HepG2 (cell line): ENCODE measurements around the gene HCK. TPM values are rescaled to one million over a fixed set of nuclear protein-coding genes. Genes with fewer than 3 reads are reported as not detected.

Experiments
- AKAP8 ChIP-seq: sonication (generic); formaldehyde crosslinking; IDR thresholded peaks from 2 replicates; pipeline ENCODE4 v1.5.1; 2020; ENCODE audit warnings: mild to moderate bottlenecking, missing genetic modification reagents
- ATF7 ChIP-seq, 2 experiments: fragments of 450-650 bp in 1 of 2; sonication (generic) in 1 of 2; formaldehyde crosslinking in 1 of 2; IDR thresholded peaks; 2 replicates each; pipeline versions ENCODE4 v1.4.0 to v1.6.1; 2016 to 2020; ENCODE audit warnings: antibody characterized with exemption in 1 of 2, mild to moderate bottlenecking in 1 of 2, missing genetic modification reagents in 1 of 2
- CEBPG ChIP-seq: IDR thresholded peaks from 2 replicates; pipeline ENCODE4 v1.6.1; 2016
- FIP1L1 ChIP-seq: fragments of 200-400 bp; formaldehyde crosslinking; IDR thresholded peaks from 2 replicates; pipeline ENCODE4 v1.6.1; 2018; ENCODE audit warnings: low read depth, mild to moderate bottlenecking, low read length, moderate library complexity, borderline replicate concordance; ENCODE audit not compliant: insufficient read depth
- FOXA3 ChIP-seq: IDR thresholded peaks from 2 replicates; pipeline ENCODE4 v1.6.1; 2016; ENCODE audit warnings: missing genetic modification reagents, missing compliant biosample characterization
- GPN1 ChIP-seq: sonication (generic); formaldehyde crosslinking; IDR thresholded peaks from 2 replicates; pipeline ENCODE4 v1.5.1; 2020; ENCODE audit warnings: missing genetic modification reagents, borderline replicate concordance
- KDM2A ChIP-seq: sonication (generic); formaldehyde crosslinking; IDR thresholded peaks from 2 replicates; pipeline ENCODE4 v1.4.0; 2020; ENCODE audit warnings: low read depth, missing genetic modification reagents, borderline replicate concordance
- NCOA5 ChIP-seq: sonication (generic); formaldehyde crosslinking; IDR thresholded peaks from 2 replicates; pipeline ENCODE4 v1.4.0; 2020; ENCODE audit warnings: missing genetic modification reagents
- NFE2 ChIP-seq: sonication (generic); formaldehyde crosslinking; IDR thresholded peaks from 2 replicates; pipeline ENCODE4 v1.4.0; 2020; ENCODE audit warnings: missing genetic modification reagents
- NRL ChIP-seq: sonication (generic); formaldehyde crosslinking; IDR thresholded peaks from 2 replicates; pipeline ENCODE4 v1.5.0; 2020; ENCODE audit warnings: missing genetic modification reagents, mild to moderate bottlenecking, moderate library complexity, borderline replicate concordance
- RBM39 ChIP-seq: fragments of 200-400 bp; formaldehyde crosslinking; IDR thresholded peaks from one replicate; pipeline ENCODE4 v1.6.1; 2018; ENCODE audit warnings: antibody characterized with exemption, mild to moderate bottlenecking, low read depth, low read length; ENCODE audit not compliant: poor library complexity, severe bottlenecking
- RFXANK ChIP-seq: IDR thresholded peaks from 2 replicates; pipeline ENCODE4 v1.6.1; 2016
- SIX1 ChIP-seq: sonication (generic); formaldehyde crosslinking; IDR thresholded peaks from 2 replicates; pipeline ENCODE4 v1.4.0; 2020; ENCODE audit warnings: missing genetic modification reagents, borderline replicate concordance
- SPEN ChIP-seq: sonication (generic); formaldehyde crosslinking; IDR thresholded peaks from 2 replicates; pipeline ENCODE4 v1.5.1; 2020; ENCODE audit warnings: low read depth, mild to moderate bottlenecking, missing genetic modification reagents
- STAT5B ChIP-seq: sonication (generic); formaldehyde crosslinking; IDR thresholded peaks from 2 replicates; pipeline ENCODE4 v1.4.0; 2020; ENCODE audit warnings: missing genetic modification reagents
- TEF ChIP-seq: sonication (generic); formaldehyde crosslinking; IDR thresholded peaks from 2 replicates; pipeline ENCODE4 v1.5.0; 2020; ENCODE audit warnings: missing genetic modification reagents
- THAP8 ChIP-seq: sonication (generic); formaldehyde crosslinking; IDR thresholded peaks from 2 replicates; pipeline ENCODE4 v1.5.1; 2020; ENCODE audit warnings: missing genetic modification reagents, mild to moderate bottlenecking, borderline replicate concordance
- XRCC5 ChIP-seq: fragments of 200-400 bp; formaldehyde crosslinking; optimal IDR thresholded peaks from 2 replicates; pipeline ENCODE3; 2017; ENCODE audit warnings: mild to moderate bottlenecking, low read length
- YY1 ChIP-seq: IDR thresholded peaks from 2 replicates; pipeline ENCODE4 v1.6.1; 2011; ENCODE audit warnings: low read length, low read depth, moderate library complexity, mild to moderate bottlenecking; ENCODE audit not compliant: insufficient read depth, insufficient replicate concordance
- ZBTB26 ChIP-seq: IDR thresholded peaks from 2 replicates; pipeline ENCODE4 v1.6.1; 2016; ENCODE audit warnings: missing compliant biosample characterization, missing genetic modification reagents, borderline replicate concordance
- ZNF3 ChIP-seq: IDR thresholded peaks from 2 replicates; pipeline ENCODE4 v1.7.0; 2017; ENCODE audit warnings: inconsistent platforms
- ZNF446 ChIP-seq: sonication (generic); formaldehyde crosslinking; IDR thresholded peaks from 2 replicates; pipeline ENCODE4 v1.5.0; 2020; ENCODE audit warnings: mild to moderate bottlenecking, missing genetic modification reagents
- ZNF672 ChIP-seq: sonication (generic); formaldehyde crosslinking; IDR thresholded peaks from 2 replicates; pipeline ENCODE4 v1.8.1; 2022; ENCODE audit warnings: missing genetic modification reagents
- ZNF766 ChIP-seq: sonication (generic); formaldehyde crosslinking; IDR thresholded peaks from 2 replicates; pipeline ENCODE4 v1.5.0; 2020; ENCODE audit warnings: missing genetic modification reagents, borderline replicate concordance
- ZSCAN9 ChIP-seq: IDR thresholded peaks from 2 replicates; pipeline ENCODE4 v1.6.1; 2016; ENCODE audit warnings: borderline replicate concordance
- ZZZ3 ChIP-seq: sonication (generic); formaldehyde crosslinking; IDR thresholded peaks from 2 replicates; pipeline ENCODE4 v1.4.0; 2020; ENCODE audit warnings: missing genetic modification reagents, mild to moderate bottlenecking, borderline replicate concordance
- polyA plus RNA-seq, 8 experiments: library from polyadenylated mRNA; depleted of rRNA in 3 of 8; stranded (reverse) in 7 of 8; unstranded in 1 of 8; fragments of >200 nt; fragmentation: Illumina TruSeq in 4 of 8; extraction: Trizol in 4 of 8; gene quantifications; 2 replicates each; pipeline versions ENCODE4 v1.2.1 to v1.2.3, GENCODE V29; 2011 to 2016; ENCODE audit warnings: low read depth in 4 of 8, missing spikeins in 1 of 8, mixed read lengths in 1 of 8; ENCODE audit not compliant: insufficient read depth in 1 of 8
- total RNA-seq, 5 experiments: library from RNA; depleted of rRNA; stranded (reverse); fragments of >200 nt; fragmentation: Illumina TruSeq; extraction: Trizol; gene quantifications; 2 replicates each; pipeline ENCODE4 v1.2.3, GENCODE V29; 2016; ENCODE audit warnings: low read depth in 1 of 5
- TF ChIP-seq, protein P1 (sequence below): sonication (generic); formaldehyde crosslinking; IDR thresholded peaks from 2 replicates; pipeline ENCODE4 v1.9.0; 2021; ENCODE audit warnings: missing genetic modification reagents, mild to moderate bottlenecking, borderline replicate concordance
- TF ChIP-seq, protein P2 (sequence below): sonication (generic); formaldehyde crosslinking; IDR thresholded peaks from 2 replicates; pipeline ENCODE4 v1.8.0; 2022; ENCODE audit warnings: missing genetic modification reagents, low read depth, mild to moderate bottlenecking, borderline replicate concordance

Gene HCK
- total and polyA plus RNA-seq, 2 of the 13 experiments (the other 11 are each of a cell fraction or from before 2014, with no cell fraction given) = 0.04 TPM; not detected in 1

- TF ChIP-seq ZBTB26 = no peak
- no peak for TF ChIP-seq ATF7 (IDR thresholded peaks at IDR 0.05)
- no peak for TF ChIP-seq ATF7 (CRISPR knock-in tag; IDR thresholded peaks at IDR 0.05)
- peak; percentile 32; the same call in 1 of the 2 replicates for TF ChIP-seq GPN1
- TF ChIP-seq CEBPG (CRISPR knock-in tag) = no peak
- TF ChIP-seq, protein P1, sequence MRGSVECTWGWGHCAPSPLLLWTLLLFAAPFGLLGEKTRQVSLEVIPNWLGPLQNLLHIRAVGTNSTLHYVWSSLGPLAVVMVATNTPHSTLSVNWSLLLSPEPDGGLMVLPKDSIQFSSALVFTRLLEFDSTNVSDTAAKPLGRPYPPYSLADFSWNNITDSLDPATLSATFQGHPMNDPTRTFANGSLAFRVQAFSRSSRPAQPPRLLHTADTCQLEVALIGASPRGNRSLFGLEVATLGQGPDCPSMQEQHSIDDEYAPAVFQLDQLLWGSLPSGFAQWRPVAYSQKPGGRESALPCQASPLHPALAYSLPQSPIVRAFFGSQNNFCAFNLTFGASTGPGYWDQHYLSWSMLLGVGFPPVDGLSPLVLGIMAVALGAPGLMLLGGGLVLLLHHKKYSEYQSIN = no peak
- no peak for TF ChIP-seq TEF (CRISPR knock-in tag)
- TF ChIP-seq, protein P2, sequence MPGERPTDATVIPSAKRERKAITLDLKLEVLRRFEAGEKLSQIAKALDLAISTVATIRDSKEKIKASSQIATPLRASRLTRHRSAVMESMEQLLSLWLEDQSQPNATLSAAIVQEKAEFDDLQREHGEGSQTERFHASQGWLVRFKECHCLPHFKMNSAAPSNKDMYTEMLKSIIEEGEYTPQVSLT (CRISPR knock-in tag) = no peak
- no peak for TF ChIP-seq YY1
- peak; percentile 41; the same call in 1 of the 2 replicates for TF ChIP-seq SPEN
- no peak for TF ChIP-seq NFE2
- TF ChIP-seq NCOA5 (CRISPR knock-in tag) = no peak
- peak; percentile 23 for TF ChIP-seq XRCC5
- no peak; the same call in 1 of the 2 replicates for TF ChIP-seq KDM2A
- no peak for TF ChIP-seq RFXANK (CRISPR knock-in tag)
- TF ChIP-seq ZSCAN9 = 0 out of 2 replicates have a peak, but pooled peaks have one; percentile 3
- TF ChIP-seq SIX1 = no peak
- no peak for TF ChIP-seq FOXA3 (CRISPR knock-in tag)
- no peak for TF ChIP-seq ZNF766
- no peak for TF ChIP-seq ZNF3 (CRISPR knock-in tag)
- TF ChIP-seq THAP8 (CRISPR knock-in tag) = no peak
- no peak for TF ChIP-seq ZNF446
- no peak for TF ChIP-seq ZNF672
- 0 out of 2 replicates have a peak, but pooled peaks have one; percentile 5 for TF ChIP-seq AKAP8 (CRISPR knock-in tag)
- TF ChIP-seq NRL (CRISPR knock-in tag) = no peak
- TF ChIP-seq RBM39 = no peak
- TF ChIP-seq FIP1L1 = no peak
- no peak for TF ChIP-seq ZZZ3 (CRISPR knock-in tag)
- TF ChIP-seq STAT5B (CRISPR knock-in tag) = no peak
Measured at GRCh38 chr20:32017711-32018251, 34.3 kb upstream of the HCK start (continued).
